Measurements from ENCODE around the gene FAT1. TPM values are rescaled to one million over a fixed set of nuclear protein-coding genes. Genes with fewer than 3 reads are reported as not detected.
A peak's percentile ranks its signal among the peaks of the same experiment; 100 is the strongest.

FAT1 gene, protein sequence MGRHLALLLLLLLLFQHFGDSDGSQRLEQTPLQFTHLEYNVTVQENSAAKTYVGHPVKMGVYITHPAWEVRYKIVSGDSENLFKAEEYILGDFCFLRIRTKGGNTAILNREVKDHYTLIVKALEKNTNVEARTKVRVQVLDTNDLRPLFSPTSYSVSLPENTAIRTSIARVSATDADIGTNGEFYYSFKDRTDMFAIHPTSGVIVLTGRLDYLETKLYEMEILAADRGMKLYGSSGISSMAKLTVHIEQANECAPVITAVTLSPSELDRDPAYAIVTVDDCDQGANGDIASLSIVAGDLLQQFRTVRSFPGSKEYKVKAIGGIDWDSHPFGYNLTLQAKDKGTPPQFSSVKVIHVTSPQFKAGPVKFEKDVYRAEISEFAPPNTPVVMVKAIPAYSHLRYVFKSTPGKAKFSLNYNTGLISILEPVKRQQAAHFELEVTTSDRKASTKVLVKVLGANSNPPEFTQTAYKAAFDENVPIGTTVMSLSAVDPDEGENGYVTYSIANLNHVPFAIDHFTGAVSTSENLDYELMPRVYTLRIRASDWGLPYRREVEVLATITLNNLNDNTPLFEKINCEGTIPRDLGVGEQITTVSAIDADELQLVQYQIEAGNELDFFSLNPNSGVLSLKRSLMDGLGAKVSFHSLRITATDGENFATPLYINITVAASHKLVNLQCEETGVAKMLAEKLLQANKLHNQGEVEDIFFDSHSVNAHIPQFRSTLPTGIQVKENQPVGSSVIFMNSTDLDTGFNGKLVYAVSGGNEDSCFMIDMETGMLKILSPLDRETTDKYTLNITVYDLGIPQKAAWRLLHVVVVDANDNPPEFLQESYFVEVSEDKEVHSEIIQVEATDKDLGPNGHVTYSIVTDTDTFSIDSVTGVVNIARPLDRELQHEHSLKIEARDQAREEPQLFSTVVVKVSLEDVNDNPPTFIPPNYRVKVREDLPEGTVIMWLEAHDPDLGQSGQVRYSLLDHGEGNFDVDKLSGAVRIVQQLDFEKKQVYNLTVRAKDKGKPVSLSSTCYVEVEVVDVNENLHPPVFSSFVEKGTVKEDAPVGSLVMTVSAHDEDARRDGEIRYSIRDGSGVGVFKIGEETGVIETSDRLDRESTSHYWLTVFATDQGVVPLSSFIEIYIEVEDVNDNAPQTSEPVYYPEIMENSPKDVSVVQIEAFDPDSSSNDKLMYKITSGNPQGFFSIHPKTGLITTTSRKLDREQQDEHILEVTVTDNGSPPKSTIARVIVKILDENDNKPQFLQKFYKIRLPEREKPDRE (N-terminal part only)
- total RNA-seq (100 to 1,000 TPM; 213 to 217 TPM), polyA plus RNA-seq (ENCODE audit: insufficient read length in 2 of 2) (100 to 1,000 TPM; 110 to 129 TPM)
- long read RNA-seq, donor 1, partial matches to known transcripts, result 0 of 6 reads
- long read RNA-seq, donor 1, other reads (novel, unspliced or antisense), result 0 of 6 reads
- long read RNA-seq, donor 2, partial matches to known transcripts, result 0 of 6 reads
- long read RNA-seq, donor 2, other reads (novel, unspliced or antisense), result 0 of 6 reads
- long read RNA-seq, donor 3, partial matches to known transcripts, result 5 of 11 reads
- long read RNA-seq, donor 3, other reads (novel, unspliced or antisense), result 0 of 11 reads
- long read RNA-seq, donor 4, transcript FAT1-202 (3 exons, 2,224 nt), result major isoform, 11 of 27 reads
- long read RNA-seq, donor 4, transcript FAT1-208 (2 exons, 1,852 nt), result minor isoform, 9 of 27 reads
- long read RNA-seq, donor 4, partial matches to known transcripts, result 6 of 27 reads
- long read RNA-seq, donor 4, other reads (novel, unspliced or antisense), result 0 of 27 reads

DNA sequence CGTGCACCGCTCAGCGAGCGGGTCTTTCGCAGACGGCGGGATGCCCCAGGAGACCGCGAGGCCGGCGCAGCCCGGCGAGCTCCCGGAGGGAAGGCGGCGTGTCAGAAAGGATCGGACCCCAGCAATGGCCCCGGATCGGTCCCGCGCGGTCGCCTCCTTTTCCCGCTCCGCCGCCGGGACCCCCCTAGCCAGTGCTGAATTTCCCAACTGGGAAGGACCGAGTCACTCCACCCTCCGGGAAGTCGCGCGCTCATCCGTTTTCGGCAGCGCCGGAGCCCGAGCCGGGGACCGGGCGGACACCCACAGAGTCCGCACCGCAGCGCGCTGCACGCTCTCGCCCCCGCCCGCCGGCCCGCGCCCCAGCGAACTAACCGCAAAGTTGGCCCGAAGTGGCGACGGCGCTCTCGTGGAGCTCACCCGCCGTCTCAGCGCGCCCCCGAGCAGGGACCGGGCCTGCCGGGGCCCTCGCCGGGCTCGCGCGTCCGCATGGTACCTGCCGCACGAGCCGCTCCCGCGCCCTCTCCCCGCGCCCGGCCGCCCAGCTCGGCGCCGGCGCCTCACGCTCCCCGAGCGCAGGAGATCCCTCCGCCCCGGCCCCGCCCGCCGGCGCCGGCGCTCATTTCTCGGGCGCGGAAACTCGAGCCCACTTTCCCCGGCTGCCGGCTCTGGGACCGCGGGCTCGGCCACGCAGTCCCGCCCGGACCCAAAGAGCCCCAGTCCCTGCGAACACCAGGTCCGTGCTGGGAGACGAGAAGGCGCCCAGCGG, at the start of gene FAT1:
Gene FAT1, minus strand, starts transcription at position 565 of the 766 bp plus-strand sequence. CDS start 14,029 bp downstream, outside the sequence.
- Histone ChIP-seq H3K4me1 (ENCODE audit: control insufficient read depth, insufficient read depth, low read length) (peaks cover 27% of the 10 kb centered on the region), H3K27me3 (ENCODE audit: control insufficient read depth, insufficient read depth, low read length) (peaks cover 3% of the 10 kb centered on the region), H3K4me3 (ENCODE audit: low read depth, low read length) (peak within 1 kb of the TSS; percentile 86), H3K36me3 (ENCODE audit: control insufficient read depth, insufficient read depth, low read length) (no peaks in the 10 kb centered on the region), H3K9me3 (ENCODE audit: control insufficient read depth, insufficient read depth, low read length) (peaks cover 7% of the 10 kb centered on the region), H3K27ac (ENCODE audit: low read depth, low read length) (peak within 1 kb of the TSS; percentile 93)
- peak; percentile 56 to 95 (median 74) for DNase-seq (ENCODE audit: low read depth in 4 of 6, low spot score in 6 of 6)
- under 1% methylated on average over 112 of the region's 112 CpGs for WGBS (ENCODE audit: insufficient coverage)

DNA sequence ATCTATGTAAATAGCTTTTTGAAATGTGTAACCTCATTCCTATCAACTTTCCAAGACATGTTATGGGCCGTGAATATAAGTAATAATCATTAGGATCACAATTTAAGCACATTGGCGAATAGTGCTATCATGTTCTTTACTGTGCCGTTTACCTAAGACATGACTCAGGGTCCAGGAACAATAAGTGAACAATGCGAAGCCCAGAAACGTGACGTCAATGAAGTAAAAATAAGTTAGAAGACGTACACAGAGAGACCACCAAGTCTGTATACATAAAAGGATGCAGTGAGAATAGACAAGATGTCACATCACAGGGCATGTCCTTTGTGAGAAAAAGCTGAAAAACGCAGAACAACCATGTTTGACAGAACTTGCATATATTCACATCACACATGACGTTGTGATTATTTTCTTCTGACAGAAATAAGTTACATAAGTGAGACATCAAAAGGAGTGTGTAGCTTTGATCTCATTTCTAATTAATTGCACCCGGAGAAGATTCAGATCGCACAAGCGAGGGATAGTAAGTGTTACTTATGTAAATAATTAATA, 49.4 kb upstream of the FAT1 start:
- H3K9me3 ChIP-seq (ENCODE audit: control insufficient read depth, insufficient read depth, low read length), result no peaks in the 10 kb centered on the region
- H3K27me3 ChIP-seq (ENCODE audit: control insufficient read depth, insufficient read depth, low read length), result no peaks in the 10 kb centered on the region
- H3K4me3 ChIP-seq (ENCODE audit: low read depth, low read length), result no peak overlapping the region
- no peak for DNase-seq (ENCODE audit: low read depth in 4 of 6, low spot score in 6 of 6)
- no peaks in the 10 kb centered on the region for H3K36me3 ChIP-seq (ENCODE audit: control insufficient read depth, insufficient read depth, low read length)
- no peak overlapping the region for H3K27ac ChIP-seq (ENCODE audit: low read depth, low read length)
- 95% methylated on average over 4 of the region's 12 CpGs for WGBS (ENCODE audit: insufficient coverage)
- no peaks in the 10 kb centered on the region for H3K4me1 ChIP-seq (ENCODE audit: control insufficient read depth, insufficient read depth, low read length)

DNA sequence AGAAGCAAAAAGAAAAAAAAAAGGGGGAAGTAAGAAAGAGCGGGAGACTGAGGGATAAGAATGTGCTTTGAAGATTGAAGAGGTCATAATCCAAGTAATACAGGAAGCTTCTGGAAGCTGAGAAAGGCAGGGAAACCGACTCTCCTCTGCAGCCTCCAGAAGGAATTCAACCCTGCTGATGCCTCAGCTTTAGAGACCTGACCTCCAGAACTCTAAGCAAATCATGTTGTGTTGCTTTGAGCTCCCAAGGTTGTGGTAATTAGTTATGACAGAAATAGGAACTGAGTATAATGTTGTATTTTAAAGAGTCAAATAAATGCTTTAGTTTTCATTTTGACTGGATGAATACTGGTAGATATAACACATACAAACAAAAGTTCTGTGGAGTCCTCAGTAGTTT, 48.0 kb upstream of the FAT1 start:
- no peak overlapping the region for H3K27ac ChIP-seq (ENCODE audit: low read depth, low read length)
- H3K4me3 ChIP-seq (ENCODE audit: low read depth, low read length), result no peak overlapping the region
- no peaks in the 10 kb centered on the region for H3K36me3 ChIP-seq (ENCODE audit: control insufficient read depth, insufficient read depth, low read length)
- DNase-seq (ENCODE audit: low read depth in 4 of 6, low spot score in 6 of 6), result no peak
- WGBS (ENCODE audit: insufficient coverage), result 100% methylated on average over 1 of the region's 2 CpGs
- no peaks in the 10 kb centered on the region for H3K4me1 ChIP-seq (ENCODE audit: control insufficient read depth, insufficient read depth, low read length)
- H3K27me3 ChIP-seq (ENCODE audit: control insufficient read depth, insufficient read depth, low read length), result no peaks in the 10 kb centered on the region
- no peaks in the 10 kb centered on the region for H3K9me3 ChIP-seq (ENCODE audit: control insufficient read depth, insufficient read depth, low read length)

DNA sequence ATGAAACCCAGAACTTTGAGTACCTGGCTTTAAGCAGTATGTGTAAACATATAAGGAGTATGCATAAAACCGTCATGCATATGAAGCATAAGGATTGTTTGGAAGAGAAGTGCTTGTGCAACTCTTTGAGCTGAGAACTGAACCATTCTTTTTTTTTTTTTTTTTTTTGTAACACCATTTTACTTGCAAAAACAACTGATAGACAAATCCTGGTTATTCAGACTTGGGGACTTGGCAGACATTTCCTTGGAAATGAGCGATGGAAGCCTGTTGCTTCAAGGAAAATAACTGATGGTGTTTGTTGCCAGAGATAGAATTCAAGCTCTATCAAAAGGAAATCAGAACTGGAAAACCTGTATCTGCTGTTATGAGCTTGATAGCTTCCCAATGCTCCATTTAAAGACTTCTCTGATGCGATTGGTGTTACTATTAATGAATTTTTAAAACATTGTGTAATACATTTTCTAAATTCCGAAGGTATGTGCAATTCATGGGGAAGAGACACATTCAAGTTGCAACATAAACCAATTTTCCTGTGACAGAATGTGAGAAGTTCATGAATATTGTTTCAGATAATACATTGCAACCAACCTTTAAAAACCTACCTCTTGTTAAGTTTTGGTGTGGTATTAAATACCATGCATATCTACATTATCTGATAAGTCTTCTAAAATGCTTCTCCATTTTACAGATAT, 47.0 kb upstream of the FAT1 start:
- no peaks in the 10 kb centered on the region for H3K9me3 ChIP-seq (ENCODE audit: control insufficient read depth, insufficient read depth, low read length)
- peak in 1 of 6 donors; percentile 58 for DNase-seq (ENCODE audit: low read depth in 4 of 6, low spot score in 6 of 6)
- H3K27me3 ChIP-seq (ENCODE audit: control insufficient read depth, insufficient read depth, low read length), result no peaks in the 10 kb centered on the region
- H3K27ac ChIP-seq (ENCODE audit: low read depth, low read length), result no peak overlapping the region
- H3K4me3 ChIP-seq (ENCODE audit: low read depth, low read length), result no peak overlapping the region
- no peaks in the 10 kb centered on the region for H3K36me3 ChIP-seq (ENCODE audit: control insufficient read depth, insufficient read depth, low read length)
- H3K4me1 ChIP-seq (ENCODE audit: control insufficient read depth, insufficient read depth, low read length), result no peaks in the 10 kb centered on the region
- no CpG with 5 or more reads among the region's 4 CpGs for WGBS (ENCODE audit: insufficient coverage)

DNA sequence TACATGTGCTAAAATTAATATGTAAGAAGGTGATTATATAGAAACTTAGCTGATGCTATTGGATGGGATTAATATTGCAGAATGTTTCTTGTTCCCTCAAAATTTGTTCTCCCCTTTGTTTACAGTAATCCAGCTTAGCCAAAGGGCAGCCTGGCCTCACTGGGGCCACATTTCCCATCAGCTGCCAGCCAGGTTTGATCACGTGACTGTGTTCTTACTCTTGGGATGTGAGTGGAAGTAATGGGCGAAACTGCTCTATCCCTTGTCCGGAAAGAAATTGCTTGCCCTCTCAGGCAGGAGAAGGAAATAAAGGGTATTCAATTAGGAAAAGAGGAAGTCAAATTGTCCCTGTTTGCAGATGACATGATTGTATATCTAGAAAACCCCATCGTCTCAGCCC, 44.1 kb upstream of the FAT1 start:
- Histone ChIP-seq H3K4me1 (ENCODE audit: control insufficient read depth, insufficient read depth, low read length) (no peaks in the 10 kb centered on the region), H3K27ac (ENCODE audit: low read depth, low read length) (no peak overlapping the region), H3K4me3 (ENCODE audit: low read depth, low read length) (no peak overlapping the region), H3K36me3 (ENCODE audit: control insufficient read depth, insufficient read depth, low read length) (no peaks in the 10 kb centered on the region), H3K27me3 (ENCODE audit: control insufficient read depth, insufficient read depth, low read length) (no peaks in the 10 kb centered on the region), H3K9me3 (ENCODE audit: control insufficient read depth, insufficient read depth, low read length) (no peaks in the 10 kb centered on the region)
- WGBS (ENCODE audit: insufficient coverage), result 88% methylated on average over 1 of the region's 4 CpGs
- DNase-seq (ENCODE audit: low read depth in 4 of 6, low spot score in 6 of 6), result no peak

DNA sequence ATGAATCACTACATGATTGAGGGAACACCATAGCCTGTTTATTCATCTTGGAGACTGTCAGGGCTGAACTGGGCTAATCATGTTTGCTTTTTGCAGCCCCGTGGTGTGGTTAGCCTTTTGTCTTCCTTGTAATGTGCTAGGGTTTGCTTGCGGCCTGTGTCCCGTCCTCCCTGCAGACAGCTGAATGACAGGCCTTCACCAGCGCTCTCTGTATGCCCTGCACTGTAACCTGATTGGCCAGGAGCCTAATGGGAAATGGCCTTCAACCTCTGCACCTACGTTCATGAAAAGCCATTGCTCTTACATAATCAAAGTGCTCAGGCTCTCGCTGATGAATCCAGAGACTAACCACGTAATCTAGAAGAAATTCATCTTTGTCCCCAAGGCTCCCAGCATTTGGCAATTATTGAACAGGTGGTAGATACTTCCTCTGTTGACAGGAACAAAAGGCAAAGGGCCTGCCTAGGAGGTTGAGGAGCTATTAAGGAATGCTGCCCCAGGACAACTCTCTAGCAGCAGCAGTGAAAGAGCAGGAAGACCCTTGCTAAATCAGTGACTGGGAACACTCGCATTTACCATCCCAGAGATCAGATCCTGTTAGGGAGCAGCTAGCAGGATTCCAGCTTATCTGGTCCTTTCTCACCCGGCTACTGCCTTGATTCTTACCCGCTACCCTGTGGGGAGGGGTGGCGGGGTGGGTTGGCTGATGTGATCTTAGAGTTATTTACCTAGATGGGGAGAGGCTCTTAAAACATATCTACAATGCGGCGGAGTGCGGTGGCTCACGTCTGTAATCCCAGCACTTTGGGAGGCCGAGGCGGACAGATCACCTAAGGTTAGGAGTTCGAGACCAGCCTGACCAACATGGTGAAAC, 42.3 kb upstream of the FAT1 start:
- H3K36me3 ChIP-seq (ENCODE audit: control insufficient read depth, insufficient read depth, low read length), result no peaks in the 10 kb centered on the region
- no peaks in the 10 kb centered on the region for H3K27me3 ChIP-seq (ENCODE audit: control insufficient read depth, insufficient read depth, low read length)
- H3K4me1 ChIP-seq (ENCODE audit: control insufficient read depth, insufficient read depth, low read length), result no peaks in the 10 kb centered on the region
- WGBS (ENCODE audit: insufficient coverage), result 73% methylated on average over 10 of the region's 18 CpGs
- no peaks in the 10 kb centered on the region for H3K9me3 ChIP-seq (ENCODE audit: control insufficient read depth, insufficient read depth, low read length)
- no peak for DNase-seq (ENCODE audit: low read depth in 4 of 6, low spot score in 6 of 6)
- H3K4me3 ChIP-seq (ENCODE audit: low read depth, low read length), result no peak overlapping the region
- no peak overlapping the region for H3K27ac ChIP-seq (ENCODE audit: low read depth, low read length)

DNA sequence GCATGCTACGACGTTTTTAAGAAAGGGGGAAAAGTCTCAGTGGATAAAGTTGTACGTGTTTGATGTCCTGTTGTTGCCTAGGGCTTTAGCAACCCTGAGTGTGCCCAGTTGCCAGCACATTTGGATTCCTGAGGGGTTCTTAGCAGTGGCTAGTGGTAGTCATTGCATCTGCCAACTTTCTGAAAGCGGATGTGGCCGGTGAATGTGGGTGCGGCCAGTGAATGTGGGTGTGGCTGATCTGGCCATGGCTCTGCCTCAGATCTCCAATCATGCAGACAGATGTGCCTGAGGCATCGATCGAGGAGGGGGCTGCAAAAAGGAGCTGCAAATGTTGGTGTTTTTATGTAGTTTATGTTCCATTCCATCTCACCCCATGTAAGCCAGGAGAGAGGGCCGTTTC, 41.5 kb upstream of the FAT1 start:
- Histone ChIP-seq H3K27ac (ENCODE audit: low read depth, low read length) (no peak overlapping the region), H3K36me3 (ENCODE audit: control insufficient read depth, insufficient read depth, low read length) (no peaks in the 10 kb centered on the region), H3K27me3 (ENCODE audit: control insufficient read depth, insufficient read depth, low read length) (no peaks in the 10 kb centered on the region), H3K4me3 (ENCODE audit: low read depth, low read length) (no peak overlapping the region), H3K9me3 (ENCODE audit: control insufficient read depth, insufficient read depth, low read length) (no peaks in the 10 kb centered on the region), H3K4me1 (ENCODE audit: control insufficient read depth, insufficient read depth, low read length) (no peaks in the 10 kb centered on the region)
- no peak for DNase-seq (ENCODE audit: low read depth in 4 of 6, low spot score in 6 of 6)
- WGBS (ENCODE audit: insufficient coverage), result 63% methylated on average over 5 of the region's 9 CpGs
